GM21367 (cell line): Measurements from ENCODE around the gene RAB27A.
"Not testable (repeated sequence)": the region's sequence is repeated elsewhere in the genome, so short reads cannot be mapped to it uniquely, and the experiment has no call there.

Experiments used
- ATAC-seq: cut with Tn5 transposase; IDR thresholded peaks from one replicate; pipeline ENCODE4 v1.9.1; 2021; ENCODE audit not compliant: unreplicated experiment

Gene RAB27A

GRCh38 chr15:55289746-55290527, at the start of gene RAB27A:
RAB27A (minus strand) TSS chr15:55289813; CDS start chr15:55234934, 54,879 bp downstream.
- peak; percentile 49 for ATAC-seq

GRCh38 chr15:55337160-55337559, 47.5 kb upstream of the RAB27A start:
- ATAC-seq: no peak

- ATAC-seq: no peak
Measured at GRCh38 chr15:55334997-55335396, 45.4 kb upstream of the RAB27A start.

- ATAC-seq: no peak
Measured at GRCh38 chr15:55334371-55334770, 44.8 kb upstream of the RAB27A start.

- ATAC-seq: no peak
Measured at GRCh38 chr15:55327387-55327786, 37.8 kb upstream of the RAB27A start.

GRCh38 chr15:55322467-55322866, 32.9 kb upstream of the RAB27A start:
- ATAC-seq: no peak

GRCh38 chr15:55320963-55321362, 31.4 kb upstream of the RAB27A start:
- ATAC-seq: no peak

GRCh38 chr15:55320238-55320550, 30.6 kb upstream of the RAB27A start:
- ATAC-seq: no peak

GRCh38 chr15:55319537-55320237, 30.1 kb upstream of the RAB27A start:
- ATAC-seq: peak; percentile 42

- peak; percentile 84 for ATAC-seq
Measured at GRCh38 chr15:55318588-55319494, 29.2 kb upstream of the RAB27A start, which contains the start of the genes PIGB and PIGBOS1. PIGB (plus strand) TSS chr15:55319222; CDS start chr15:55319251, 29 bp downstream. PIGBOS1 (minus strand) TSS chr15:55319123; CDS start chr15:55317792, 1,331 bp downstream.

- not testable (repeated sequence) for ATAC-seq
Measured at GRCh38 chr15:55302801-55303200, 13.2 kb upstream of the RAB27A start.

- no peak for ATAC-seq
Measured at GRCh38 chr15:55297315-55297714, 7.7 kb upstream of the RAB27A start.

- peak; percentile 78 for ATAC-seq
Measured at GRCh38 chr15:55290528-55291057, 980 bp upstream of the RAB27A start.

GRCh38 chr15:55289011-55289745, 435 bp downstream of the RAB27A start:
- ATAC-seq: peak; percentile 23

- ATAC-seq: no peak
Measured at GRCh38 chr15:55288006-55288717, 1.5 kb downstream of the RAB27A start.

- ATAC-seq: not testable (repeated sequence)
Measured at GRCh38 chr15:55286442-55287189, 3.0 kb downstream of the RAB27A start.

GRCh38 chr15:55284426-55284825, 5.2 kb downstream of the RAB27A start:
- no peak for ATAC-seq

GRCh38 chr15:55283379-55284147, 6.0 kb downstream of the RAB27A start:
- no peak for ATAC-seq
